ENCODE results near the gene RPL37A. TPM values are rescaled to one million over a fixed set of nuclear protein-coding genes. Genes with fewer than 3 reads are reported as not detected.

Gene RPL37A
- 3,792 TPM for total RNA-seq

DNA sequence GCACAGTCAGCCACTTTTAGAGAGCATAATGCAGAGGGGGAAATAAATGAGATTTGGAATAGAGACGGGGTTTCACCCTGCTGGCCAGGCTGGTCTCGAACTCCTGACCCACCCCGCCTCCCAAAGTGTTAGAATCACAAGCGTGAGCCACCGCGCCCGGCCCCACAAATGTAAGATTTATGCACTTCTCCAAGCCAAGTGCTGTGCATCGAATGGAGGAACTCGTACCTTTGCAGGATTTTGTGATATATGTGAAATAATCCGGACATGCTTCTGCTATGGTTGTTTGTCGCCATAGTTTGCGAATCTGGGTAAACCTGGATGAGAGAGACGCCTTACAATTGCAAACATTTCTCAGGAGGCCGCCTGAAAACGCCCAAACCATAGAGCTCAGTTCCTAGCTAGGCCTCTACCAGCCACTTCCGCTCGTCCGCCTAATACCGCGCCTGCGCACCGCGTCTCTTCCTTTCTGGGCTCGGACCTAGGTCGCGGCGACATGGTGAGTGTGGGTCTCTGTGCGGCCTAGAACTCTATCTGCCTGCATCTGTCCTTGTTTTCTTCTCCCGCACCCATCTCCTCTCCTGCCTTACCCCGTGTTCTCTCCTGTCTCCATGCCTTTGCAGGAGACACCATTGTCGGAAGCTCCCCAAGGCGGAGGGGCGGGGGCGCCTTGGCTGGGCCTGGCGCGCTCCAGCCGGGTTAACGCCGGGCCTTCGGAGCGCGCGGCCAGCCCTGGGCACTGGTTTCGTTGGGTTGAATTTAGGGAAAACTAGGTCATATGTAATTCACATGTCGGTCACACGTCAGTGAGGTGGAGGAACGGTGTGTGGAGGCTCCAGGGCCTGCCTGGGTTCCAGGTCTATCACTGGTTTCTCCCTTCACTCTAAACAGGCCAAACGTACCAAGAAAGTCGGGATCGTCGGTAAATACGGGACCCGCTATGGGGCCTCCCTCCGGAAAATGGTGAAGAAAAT is at the start of gene RPL37A:
TSS of gene RPL37A (plus strand) at position 466 of the 974 bp plus-strand sequence. CDS start at position 497, 31 bp downstream.

Other genes starting within 250 kb of the RPL37A start
- 0.06 TPM for gene MARCHF4, start 126.4 kb upstream of the RPL37A start, total RNA-seq
- 38.8 TPM for gene SMARCAL1, start 86.4 kb upstream of the RPL37A start, total RNA-seq
- 281 TPM for gene IGFBP2, start 134.6 kb downstream of the RPL37A start, total RNA-seq
- 522 TPM for gene IGFBP5, start 196.7 kb downstream of the RPL37A start, total RNA-seq